ENCODE measurements around the gene CYB5R4. TPM values are rescaled to one million over a fixed set of nuclear protein-coding genes. Genes with fewer than 3 reads are reported as not detected.

Gene CYB5R4
- total RNA-seq, 2 experiments from 2014 or later: 28.9 to 30.4 TPM

GRCh38 chr6:83852528-83853177, 6.8 kb upstream of the CYB5R4 start:
- Mint-ChIP-seq H3K36me3 (no peaks in the 10 kb centered on the region), H3K27me3 (peaks cover 56% of the 10 kb centered on the region), H3K9me3 (no peaks in the 10 kb centered on the region), H3K4me1 (peaks cover 4% of the 10 kb centered on the region), H3K4me3 (peak overlapping the region; percentile 52), H3K27ac (no peak overlapping the region)
- DNase-seq (no peak), ATAC-seq (ENCODE audit: low read depth) (no peak)
- POLR2A ChIA-PET: no interaction called here

GRCh38 chr6:83853178-83854000, 6.1 kb upstream of the CYB5R4 start, which contains the start of gene RIPPLY2:
RIPPLY2 (plus strand) TSS chr6:83853360; CDS start chr6:83853417, 57 bp downstream.
- Mint-ChIP-seq H3K4me3 (peak within 1 kb of the TSS; percentile 56), H3K4me1 (peaks cover 4% of the 10 kb centered on the region), H3K27me3 (peaks cover 53% of the 10 kb centered on the region), H3K27ac (no peak within 1 kb of the TSS), H3K9me3 (no peaks in the 10 kb centered on the region), H3K36me3 (no peaks in the 10 kb centered on the region)
- DNase-seq (peak; percentile 37), ATAC-seq (ENCODE audit: low read depth) (peak; percentile 67)
- POLR2A ChIA-PET: no interaction called here

GRCh38 chr6:83854001-83854501, 5.4 kb upstream of the CYB5R4 start:
- H3K36me3 Mint-ChIP-seq: no peaks in the 10 kb centered on the region
- no peak for ATAC-seq (ENCODE audit: low read depth)
- DNase-seq: no peak
- H3K4me3 Mint-ChIP-seq: peak overlapping the region; percentile 56
- H3K9me3 Mint-ChIP-seq: no peaks in the 10 kb centered on the region
- H3K4me1 Mint-ChIP-seq: peaks cover 7% of the 10 kb centered on the region
- peaks cover 50% of the 10 kb centered on the region for H3K27me3 Mint-ChIP-seq
- POLR2A ChIA-PET: no interaction called here
- no peak overlapping the region for H3K27ac Mint-ChIP-seq

GRCh38 chr6:83854766-83855165, 4.7 kb upstream of the CYB5R4 start:
- POLR2A ChIA-PET: no interaction called here
- Mint-ChIP-seq H3K4me1 (peaks cover 9% of the 10 kb centered on the region), H3K27me3 (peaks cover 46% of the 10 kb centered on the region)

GRCh38 chr6:83860359-83860755, 868 bp downstream of the CYB5R4 start:
- peaks cover 9% of the 10 kb centered on the region for H3K36me3 Mint-ChIP-seq
- no peak for DNase-seq
- peaks cover 7% of the 10 kb centered on the region for H3K27me3 Mint-ChIP-seq
- no peaks in the 10 kb centered on the region for H3K9me3 Mint-ChIP-seq
- no peak for ATAC-seq (ENCODE audit: low read depth)
- H3K4me3 Mint-ChIP-seq: peak overlapping the region; percentile 100
- POLR2A ChIA-PET: interaction anchor here (1.3 to 1.8 kb wide), 2 partner anchors 367 to 1781 kb away, joined by 3 to 9 read pairs; partner anchors contain the start of gene CEP162
- H3K4me1 Mint-ChIP-seq: peaks cover 18% of the 10 kb centered on the region
- peak overlapping the region; percentile 91 for H3K27ac Mint-ChIP-seq

More at GRCh38 chr6:83854766-83855165, 4.7 kb upstream of the CYB5R4 start:
- no peak for DNase-seq
- no peak for ATAC-seq (ENCODE audit: low read depth)
- Mint-ChIP-seq H3K27ac (no peak overlapping the region), H3K36me3 (peaks cover under 1% of the 10 kb centered on the region), H3K4me3 (no peak overlapping the region), H3K9me3 (no peaks in the 10 kb centered on the region)

GRCh38 chr6:83860782-83861495, 1.4 kb downstream of the CYB5R4 start:
- Mint-ChIP-seq H3K36me3 (peaks cover 15% of the 10 kb centered on the region), H3K4me3 (peak overlapping the region; percentile 100), H3K9me3 (no peaks in the 10 kb centered on the region), H3K27ac (peak overlapping the region; percentile 91), H3K4me1 (peaks cover 18% of the 10 kb centered on the region), H3K27me3 (peaks cover 3% of the 10 kb centered on the region)
- POLR2A ChIA-PET: interaction anchor here (1.8 kb wide), 1 partner anchor 367 kb away, joined by 9 read pairs; the partner anchor contains the start of gene CEP162
- ATAC-seq (ENCODE audit: low read depth) (no peak), DNase-seq (no peak)

GRCh38 chr6:83862776-83863471, 3.4 kb downstream of the CYB5R4 start:
- Mint-ChIP-seq H3K9me3 (peaks cover 6% of the 10 kb centered on the region), H3K36me3 (peaks cover 32% of the 10 kb centered on the region), H3K27me3 (no peaks in the 10 kb centered on the region), H3K4me1 (peaks cover 18% of the 10 kb centered on the region), H3K27ac (no peak overlapping the region), H3K4me3 (no peak overlapping the region)
- ATAC-seq (ENCODE audit: low read depth): no peak
- DNase-seq: no peak
- POLR2A ChIA-PET: no interaction called here

GRCh38 chr6:83867043-83867442, 7.6 kb downstream of the CYB5R4 start:
- H3K27me3 Mint-ChIP-seq: no peaks in the 10 kb centered on the region
- POLR2A ChIA-PET: no interaction called here
- peaks cover 3% of the 10 kb centered on the region for H3K4me1 Mint-ChIP-seq
- H3K4me3 Mint-ChIP-seq: no peak overlapping the region
- DNase-seq (no peak), ATAC-seq (ENCODE audit: low read depth) (no peak)
- H3K9me3 Mint-ChIP-seq: peaks cover 10% of the 10 kb centered on the region
- peaks cover 46% of the 10 kb centered on the region for H3K36me3 Mint-ChIP-seq
- H3K27ac Mint-ChIP-seq: no peak overlapping the region

GRCh38 chr6:83867527-83868161, 8.2 kb downstream of the CYB5R4 start:
- Mint-ChIP-seq H3K4me1 (peaks cover under 1% of the 10 kb centered on the region), H3K27ac (no peak overlapping the region), H3K9me3 (peaks cover 10% of the 10 kb centered on the region), H3K36me3 (peaks cover 46% of the 10 kb centered on the region), H3K27me3 (no peaks in the 10 kb centered on the region), H3K4me3 (no peak overlapping the region)
- no peak for ATAC-seq (ENCODE audit: low read depth)
- POLR2A ChIA-PET: no interaction called here
- DNase-seq: peak; percentile 32

GRCh38 chr6:83868639-83869038, 9.2 kb downstream of the CYB5R4 start:
- peaks cover 10% of the 10 kb centered on the region for H3K9me3 Mint-ChIP-seq
- POLR2A ChIA-PET: no interaction called here
- peaks cover 48% of the 10 kb centered on the region for H3K36me3 Mint-ChIP-seq
- no peak overlapping the region for H3K4me3 Mint-ChIP-seq
- no peak for ATAC-seq (ENCODE audit: low read depth)
- peaks cover 2% of the 10 kb centered on the region for H3K4me1 Mint-ChIP-seq
- DNase-seq: no peak
- no peak overlapping the region for H3K27ac Mint-ChIP-seq
- H3K27me3 Mint-ChIP-seq: no peaks in the 10 kb centered on the region

GRCh38 chr6:83870649-83871048, 11.2 kb downstream of the CYB5R4 start:
- Mint-ChIP-seq H3K9me3 (peaks cover 10% of the 10 kb centered on the region), H3K27me3 (no peaks in the 10 kb centered on the region), H3K4me1 (peaks cover 5% of the 10 kb centered on the region), H3K36me3 (peaks cover 42% of the 10 kb centered on the region), H3K4me3 (no peak overlapping the region), H3K27ac (no peak overlapping the region)
- no peak for DNase-seq
- ATAC-seq (ENCODE audit: low read depth): no peak
- POLR2A ChIA-PET: no interaction called here

- no peak for ATAC-seq (ENCODE audit: low read depth)
- POLR2A ChIA-PET: no interaction called here
- no peak overlapping the region for H3K4me3 Mint-ChIP-seq
- no peak overlapping the region for H3K27ac Mint-ChIP-seq
- H3K9me3 Mint-ChIP-seq: peaks cover 4% of the 10 kb centered on the region
- peaks cover 5% of the 10 kb centered on the region for H3K4me1 Mint-ChIP-seq
- no peaks in the 10 kb centered on the region for H3K27me3 Mint-ChIP-seq
- DNase-seq: no peak
- peaks cover 28% of the 10 kb centered on the region for H3K36me3 Mint-ChIP-seq
Measured at GRCh38 chr6:83872386-83873118, 13.1 kb downstream of the CYB5R4 start.

All from activated naive CD8-positive, alpha-beta T cell treated with anti-CD3 and anti-CD28 coated beads, Interleukin-2, amount 10 ng/mL, durations not matched to agents 7 days and 5 days (primary cell).